ENCODE results near the gene DOK6.

The DOK6 gene

GRCh38 chr18:69763002-69763401 is 362.3 kb downstream of the DOK6 start:
- no peak for TF ChIP-seq CTCF (IDR thresholded peaks at IDR 0.05)

GRCh38 chr18:69763821-69764220 is 363.1 kb downstream of the DOK6 start:
- no peak for TF ChIP-seq CTCF (IDR thresholded peaks at IDR 0.05)

- TF ChIP-seq CTCF (IDR thresholded peaks at IDR 0.05) = no peak
Observed at GRCh38 chr18:69770238-69770637, 369.6 kb downstream of the DOK6 start.

GRCh38 chr18:69774831-69775230 is 374.1 kb downstream of the DOK6 start:
- no peak for TF ChIP-seq CTCF (IDR thresholded peaks at IDR 0.05)

- TF ChIP-seq CTCF (IDR thresholded peaks at IDR 0.05) = no peak
Observed at GRCh38 chr18:69777248-69777647, 376.6 kb downstream of the DOK6 start.

- TF ChIP-seq CTCF (IDR thresholded peaks at IDR 0.05) = no peak
Observed at GRCh38 chr18:69778680-69779079, 378.0 kb downstream of the DOK6 start.

GRCh38 chr18:69780851-69781250 is 380.2 kb downstream of the DOK6 start:
- no peak for TF ChIP-seq CTCF (IDR thresholded peaks at IDR 0.05)

GRCh38 chr18:69784815-69785214 is 384.1 kb downstream of the DOK6 start:
- TF ChIP-seq CTCF (IDR thresholded peaks at IDR 0.05) = no peak

Data from LNCAP (cell line).